Measurements from ENCODE around the gene SMYD3. TPM values are rescaled to one million over a fixed set of nuclear protein-coding genes. Genes with fewer than 3 reads are reported as not detected.

Gene SMYD3
- total RNA-seq, 1 experiment from 2014 or later, result 25.5 TPM

DNA sequence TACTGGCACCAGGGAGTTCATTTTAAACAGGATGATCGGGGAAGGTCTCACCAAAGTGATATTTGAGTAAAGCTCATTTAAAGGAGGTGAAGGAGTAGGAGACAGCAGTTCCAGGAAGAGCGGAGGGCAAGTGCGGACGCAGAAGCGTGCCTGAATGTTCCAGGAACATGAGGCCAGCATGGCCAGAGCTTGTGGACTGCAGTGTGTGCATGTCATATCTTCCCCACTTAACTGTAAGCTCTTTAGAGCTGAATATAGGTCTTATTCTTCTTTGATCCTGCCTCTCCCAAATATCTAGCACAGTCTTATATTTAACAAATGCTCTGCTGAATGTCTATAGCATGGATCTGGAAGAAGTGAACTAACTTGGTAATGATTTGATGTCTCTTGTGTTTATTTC is 639.3 kb downstream of the SMYD3 start:
- Histone ChIP-seq H2BK15ac (ENCODE audit: low read depth, low read length) (no peak overlapping the region), H2AK5ac (ENCODE audit: insufficient read length, low read length) (no peak overlapping the region), H2BK5ac (ENCODE audit: insufficient read length, low read length) (no peak overlapping the region), H3K14ac (ENCODE audit: insufficient read depth, low read length) (no peak overlapping the region), H2BK12ac (ENCODE audit: insufficient read length, low read depth, low read length) (no peak overlapping the region), H3K79me2 (ENCODE audit: insufficient read depth, low read length) (no peaks in the 10 kb centered on the region), H3K79me1 (ENCODE audit: insufficient read depth, low read depth, low read length, poor library complexity, severe bottlenecking) (no peaks in the 10 kb centered on the region), H4K91ac (ENCODE audit: insufficient read length, low read depth, low read length) (no peak overlapping the region), H3K18ac (ENCODE audit: insufficient read length, low read depth, low read length) (no peak overlapping the region), H3K56ac (ENCODE audit: insufficient read length, low read depth, low read length) (no peak overlapping the region), H3K9me3 (ENCODE audit: control insufficient read depth, low read depth, low read length) (no peaks in the 10 kb centered on the region), H4K5ac (ENCODE audit: insufficient read length, low read depth, low read length) (no peak overlapping the region), H3K4me2 (ENCODE audit: insufficient read depth, insufficient read length, low read length) (no peak overlapping the region), H2BK20ac (ENCODE audit: low read depth, low read length, poor library complexity, severe bottlenecking) (no peak overlapping the region), H3T11ph (ENCODE audit: low read length) (no peak overlapping the region), H3K27me3 (ENCODE audit: insufficient read depth, low read length) (no peaks in the 10 kb centered on the region), H2BK120ac (ENCODE audit: low read depth, low read length, poor library complexity, severe bottlenecking) (no peak overlapping the region), H4K20me1 (ENCODE audit: control insufficient read depth, insufficient read depth, insufficient read length) (no peaks in the 10 kb centered on the region), H3K23me2 (ENCODE audit: insufficient read length, low read depth, low read length, poor library complexity, severe bottlenecking) (no peaks in the 10 kb centered on the region), H3K9ac (ENCODE audit: extremely low read depth, insufficient read length, low read length) (no peak overlapping the region), H2AFZ (ENCODE audit: low read length) (no peak overlapping the region), H3K27ac (ENCODE audit: insufficient read length, low read depth, low read length) (no peak overlapping the region), H4K8ac (replicated peaks; ENCODE audit: insufficient read length, low read depth, low read length) (no peak overlapping the region), H3K4ac (ENCODE audit: low read depth, low read length) (no peak overlapping the region), H3K23ac (ENCODE audit: insufficient read length, low read depth, low read length) (no peak overlapping the region), H3K4me1 (ENCODE audit: insufficient read depth, low read length) (no peaks in the 10 kb centered on the region)
- Mint-ChIP-seq H3K27ac (no peak overlapping the region), H3K4me3 (no peak overlapping the region), H3K4me1 (no peaks in the 10 kb centered on the region; a peak in 1 of 4 replicates), H3K36me3 (ENCODE audit: insufficient read depth in 1 of 3, low read depth in 3 of 3) (no peaks in the 10 kb centered on the region), H3K9me3 (no peaks in the 10 kb centered on the region), H3K27me3 (ENCODE audit: low read depth) (no peaks in the 10 kb centered on the region; the same call in 1 of the 2 replicates)
- TF ChIP-seq, protein P1, sequence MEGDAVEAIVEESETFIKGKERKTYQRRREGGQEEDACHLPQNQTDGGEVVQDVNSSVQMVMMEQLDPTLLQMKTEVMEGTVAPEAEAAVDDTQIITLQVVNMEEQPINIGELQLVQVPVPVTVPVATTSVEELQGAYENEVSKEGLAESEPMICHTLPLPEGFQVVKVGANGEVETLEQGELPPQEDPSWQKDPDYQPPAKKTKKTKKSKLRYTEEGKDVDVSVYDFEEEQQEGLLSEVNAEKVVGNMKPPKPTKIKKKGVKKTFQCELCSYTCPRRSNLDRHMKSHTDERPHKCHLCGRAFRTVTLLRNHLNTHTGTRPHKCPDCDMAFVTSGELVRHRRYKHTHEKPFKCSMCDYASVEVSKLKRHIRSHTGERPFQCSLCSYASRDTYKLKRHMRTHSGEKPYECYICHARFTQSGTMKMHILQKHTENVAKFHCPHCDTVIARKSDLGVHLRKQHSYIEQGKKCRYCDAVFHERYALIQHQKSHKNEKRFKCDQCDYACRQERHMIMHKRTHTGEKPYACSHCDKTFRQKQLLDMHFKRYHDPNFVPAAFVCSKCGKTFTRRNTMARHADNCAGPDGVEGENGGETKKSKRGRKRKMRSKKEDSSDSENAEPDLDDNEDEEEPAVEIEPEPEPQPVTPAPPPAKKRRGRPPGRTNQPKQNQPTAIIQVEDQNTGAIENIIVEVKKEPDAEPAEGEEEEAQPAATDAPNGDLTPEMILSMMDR (conservative IDR thresholded peaks at IDR 0.05), result no peak
- no CpG with 5 or more reads among the region's 5 CpGs for WGBS (ENCODE audit: extremely low coverage, insufficient read length, low lambda C conversion rate)
- no peak for DNase-seq

Measured in H9 (cell line).